HCT116 (cell line): ENCODE data around the gene PPAT. TPM values are rescaled to one million over a fixed set of nuclear protein-coding genes. Genes with fewer than 3 reads are reported as not detected.
A peak's percentile ranks its signal among the peaks of the same experiment; 100 is the strongest.
"Not testable (repeated sequence)": the region's sequence is repeated elsewhere in the genome, so short reads cannot be mapped to it uniquely, and the experiment has no call there.

ENCODE experiments used
- ATAC-seq: fragments of 200-7000 bp; cut with Tn5 transposase; 2 replicates; pipeline ENCODE4 v1.9.1; 2020; ENCODE audit warnings: mild to moderate bottlenecking, moderate library complexity
- BruUV-seq: library from RNA; stranded (reverse); fragments of 400-500 nt; replicated peaks from 2 replicates; lab custom pipeline; 2021; lab: Mats Ljungman, UMichigan
- CTCF ChIA-PET: fragments of 300-600 bp; sonication (Branson Sonifier 250); formaldehyde crosslinking; loops from one replicate; lab custom pipeline; 2021; ENCODE audit warnings: antibody characterized with exemption; lab: Charles Lee
- POLR2A ChIA-PET: fragments of 300-600, 350-600 bp; sonication (Branson Sonifier 250); formaldehyde crosslinking; loops from one replicate; lab custom pipeline; 2021; ENCODE audit warnings: antibody characterized with exemption; lab: Charles Lee
- RAD21 ChIA-PET, 2 experiments: fragments of 300-600 bp; sonication (Branson Sonifier 250); formaldehyde crosslinking; loops; one replicate each; lab custom pipeline; 2023; ENCODE audit warnings: low total read pairs in 2 of 2; ENCODE audit not compliant: uncharacterized antibody in 2 of 2, unreplicated experiment in 2 of 2, low non-redundant PET in 1 of 2; lab: Charles Lee
- DNase-seq: peaks from one replicate; pipeline ENCODE4 v3.0.0-alpha.2; 2010; ENCODE audit warnings: low read depth, low spot score
- H2AFZ ChIP-seq: fragments of 200-600 bp; shearing (Covaris generic), sonication (generic); 2 replicates; pipeline ENCODE4 v1.6.1; 2017; ENCODE audit warnings: low read depth, mixed run types, mixed read lengths, antibody characterized with exemption, low read length; ENCODE audit not compliant: poor library complexity, severe bottlenecking
- H3K27ac ChIP-seq: 2 replicates; pipeline ENCODE4 v1.5.1; 2012; ENCODE audit warnings: low read depth, low read length
- H3K27me3 ChIP-seq: fragments of 200-600 bp; sonication (generic); 2 replicates; pipeline ENCODE4 v1.6.1; 2016; ENCODE audit warnings: mixed run types, low read length, mixed read lengths; ENCODE audit not compliant: insufficient read depth
- H3K36me3 ChIP-seq, 2 experiments: fragments of 200-500 bp in 1 of 2; fragments of 200-600 bp in 1 of 2; sonication (Bioruptor generic) in 1 of 2; sonication (generic) in 1 of 2; 2 replicates each; pipeline versions ENCODE4 v1.5.1 to v1.6.1; 2014 to 2016; ENCODE audit warnings: low read length in 2 of 2, inconsistent platforms in 1 of 2, mixed read lengths in 1 of 2, mixed run types in 1 of 2; ENCODE audit not compliant: insufficient read depth in 2 of 2, control insufficient read depth in 1 of 2
- H3K4me1 ChIP-seq, 2 experiments: fragments of 200-600 bp in 1 of 2; sonication (generic) in 1 of 2; 2 replicates each; pipeline versions ENCODE4 v1.5.1 to v1.6.1; 2012 to 2017; ENCODE audit warnings: low read length in 2 of 2, inconsistent platforms in 1 of 2, mild to moderate bottlenecking in 1 of 2, mixed read lengths in 1 of 2, mixed run types in 1 of 2, moderate library complexity in 1 of 2; ENCODE audit not compliant: insufficient read depth in 2 of 2, control insufficient read depth in 1 of 2
- H3K4me2 ChIP-seq: fragments of 200-600 bp; sonication (generic); 2 replicates; pipeline ENCODE4 v1.6.1; 2017; ENCODE audit warnings: mixed run types, low read length, mixed read lengths
- H3K4me3 ChIP-seq, 2 experiments: fragments of 200-600 bp in 1 of 2; sonication (generic) in 1 of 2; replicated peaks in 1 of 2; 2 replicates each; pipeline ENCODE4 v1.5.1; 2011 to 2016; ENCODE audit warnings: low read length in 2 of 2, control low read depth in 1 of 2, low read depth in 1 of 2, mild to moderate bottlenecking in 1 of 2, mixed read lengths in 1 of 2, mixed run types in 1 of 2
- H3K79me2 ChIP-seq: fragments of 200-600 bp; sonication (generic); 2 replicates; pipeline ENCODE4 v1.6.1; 2017; ENCODE audit warnings: mild to moderate bottlenecking, mixed run types, low read length, moderate library complexity, mixed read lengths; ENCODE audit not compliant: insufficient read depth
- H3K9ac ChIP-seq: fragments of 200-600 bp; sonication (generic); 2 replicates; pipeline ENCODE4 v1.6.1; 2016; ENCODE audit warnings: low read length, mixed read lengths
- H3K9me2 ChIP-seq: fragments of 200-600 bp; sonication (generic), shearing (Covaris generic); 2 replicates; pipeline ENCODE4 v1.6.1; 2017; ENCODE audit warnings: mixed run types, mild to moderate bottlenecking, moderate library complexity; ENCODE audit not compliant: insufficient read depth
- H3K9me3 ChIP-seq, 2 experiments: fragments of 200-500 bp in 1 of 2; fragments of 200-600 bp in 1 of 2; sonication (Bioruptor generic) in 1 of 2; sonication (generic) in 1 of 2; 2 replicates each; pipeline ENCODE4 v1.6.1; 2014 to 2017; ENCODE audit warnings: low read length in 2 of 2, mixed read lengths in 2 of 2, inconsistent platforms in 1 of 2, low read depth in 1 of 2, mild to moderate bottlenecking in 1 of 2, mixed run types in 1 of 2, moderate library complexity in 1 of 2; ENCODE audit not compliant: control insufficient read depth in 1 of 2, insufficient read depth in 1 of 2
- H4K20me1 ChIP-seq: fragments of 200-600 bp; sonication (generic), shearing (Covaris generic); 2 replicates; pipeline ENCODE4 v1.6.1; 2017; ENCODE audit warnings: mixed run types, mild to moderate bottlenecking, moderate library complexity; ENCODE audit not compliant: insufficient read depth
- FOSL1 ChIP-seq: IDR thresholded peaks from 2 replicates; pipeline ENCODE4 v1.6.1; 2012; ENCODE audit warnings: low read depth
- JUND ChIP-seq: IDR thresholded peaks from 2 replicates; pipeline ENCODE4 v1.6.1; 2012
- MAX ChIP-seq: IDR thresholded peaks from 2 replicates; pipeline ENCODE4 v1.6.1; 2012
- POLR2AphosphoS5 ChIP-seq: IDR thresholded peaks from 2 replicates; pipeline ENCODE4 v1.6.1; 2011; ENCODE audit warnings: mild to moderate bottlenecking, low read depth, low read length, moderate library complexity
- SP1 ChIP-seq: IDR thresholded peaks from 2 replicates; pipeline ENCODE4 v1.6.1; 2012; ENCODE audit warnings: low read depth
- ZFX ChIP-seq: fragments of 450-650 bp; IDR thresholded peaks from 2 replicates; pipeline ENCODE4 v1.6.1; 2017
- intact Hi-C: fragments of 100-400 bp; cut with micrococcal nuclease; formaldehyde crosslinking; loops from 2 replicates; pipeline ENCODE4 v1.10.0; 2022
- total RNA-seq: library from RNA; stranded (reverse); gene quantifications from one replicate; pipeline ENCODE4 v1.2.1, GENCODE V29; 2021; ENCODE audit not compliant: unreplicated experiment

Gene PPAT
- total RNA-seq, 1 experiment from 2014 or later, result 78.6 TPM

- TF ChIP-seq JUND (no peak), FOSL1 (no peak), ZFX (no peak)
These were observed 31.5 kb upstream of the PPAT start (continued) for GRCh38 chr4:56466910-56467283.

GRCh38 chr4:56466296-56466761 lies 30.9 kb upstream of the PPAT start:
- intact Hi-C loops, result loop anchor here (2.0 kb wide), 1 partner anchor 32 kb away; the partner anchor contains the start of gene PPAT
- H3K27me3 ChIP-seq, CTCF ChIA-PET, BruUV-seq, H4K20me1 ChIP-seq, H3K9me2 ChIP-seq, H3K9me3 ChIP-seq, H2AFZ ChIP-seq: not testable (repeated sequence)
- ATAC-seq (peak; percentile 34; the same call in 1 of the 2 replicates), DNase-seq (peak; percentile 36)
- Histone ChIP-seq H3K9ac (peak overlapping the region; percentile 89), H3K27ac (peak overlapping the region; percentile 75), H3K36me3 (peaks cover 9 to 24% of the 10 kb centered on the region in 2 experiments; a peak in 3 of 4 replicates), H3K4me1 (peaks cover 13 to 28% of the 10 kb centered on the region in 2 experiments), H3K79me2 (peaks cover 89% of the 10 kb centered on the region), H3K4me2 (peak overlapping the region; percentile 79), H3K4me3 (peak overlapping the region; percentile 88 to 91)
- RAD21 ChIA-PET, result interaction anchor here in 1 of 2 experiments (0.7 kb wide), 1 partner anchor 80 kb away, joined by 4 read pairs; no protein-coding TSS in a partner anchor
- TF ChIP-seq POLR2AphosphoS5, result peak; percentile 40; the same call in 1 of the 2 replicates
- TF ChIP-seq MAX, result 0 out of 2 replicates have a peak, but pooled peaks have one; percentile 32
- 0 out of 2 replicates have a peak, but pooled peaks have one; percentile 19 for TF ChIP-seq SP1
- 0 out of 2 replicates have a peak, but pooled peaks have one; percentile 29 for TF ChIP-seq FOSL1
- POLR2A ChIA-PET, result interaction anchor here (0.6 to 1.4 kb wide), 5 partner anchors 10 to 294 kb away, joined by 3 to 11 read pairs (median 3); partner anchors contain the start of genes PAICS and PPAT
